ENCODE measurements around the gene PTPN23.
"Not testable (repeated sequence)": the region's sequence is repeated elsewhere in the genome, so short reads cannot be mapped to it uniquely, and the experiment has no call there.

PTPN23 gene

DNA sequence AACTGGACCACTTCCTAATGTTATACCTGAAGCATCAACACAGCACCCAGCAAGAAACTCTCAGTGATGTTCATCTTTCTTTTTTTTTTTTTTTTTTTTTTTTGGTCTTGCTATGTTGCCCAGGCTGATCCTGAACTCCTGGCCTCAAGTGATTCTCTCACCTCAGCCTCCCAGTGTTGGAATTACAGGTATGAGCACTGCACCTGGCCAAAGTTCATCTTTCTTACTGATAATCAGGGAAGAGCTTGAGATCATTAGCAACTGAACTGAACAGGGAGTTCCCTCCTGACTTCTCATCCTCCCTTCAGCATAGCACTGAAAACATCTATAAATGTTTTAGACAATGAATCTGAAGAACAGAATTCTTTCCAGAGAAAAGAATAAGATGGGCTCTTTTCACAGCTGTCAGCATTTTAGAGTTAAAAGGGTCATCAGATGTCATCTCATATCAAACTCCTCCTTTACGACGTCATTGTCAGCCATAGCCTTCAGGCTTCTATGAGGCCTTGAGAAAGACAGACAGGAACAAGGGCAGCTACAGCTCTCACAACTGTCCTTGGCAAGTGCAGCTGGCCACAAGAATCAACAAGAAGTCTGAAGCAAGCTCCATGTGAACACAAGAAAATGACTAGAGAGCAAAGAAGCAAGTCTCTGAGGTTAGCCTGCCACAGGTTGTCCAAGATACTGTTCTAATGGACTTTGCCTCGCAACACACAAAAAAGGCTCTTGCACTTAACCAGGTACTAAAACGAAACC is 61.2 kb downstream of the PTPN23 start:
- no peak for DNase-seq (ENCODE audit: low read depth)

DNA sequence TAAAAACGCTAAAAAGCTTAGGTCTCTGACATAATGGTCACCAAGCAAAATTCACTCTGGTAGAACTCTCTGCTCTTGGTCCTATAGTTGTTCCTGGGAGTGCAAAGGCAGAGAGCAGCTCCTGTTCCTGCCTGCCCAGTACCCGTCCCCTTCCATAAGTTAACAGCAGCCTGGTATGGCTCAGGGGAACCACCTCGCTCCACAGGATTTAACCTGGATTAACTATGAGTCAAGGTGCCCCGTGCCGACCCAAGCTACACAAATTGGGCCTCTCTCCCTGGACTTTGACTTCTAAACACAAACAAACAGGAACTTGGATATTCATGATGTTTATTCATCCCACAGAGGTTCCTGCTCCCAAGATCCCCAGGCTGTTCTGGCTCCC is 62.8 kb downstream of the PTPN23 start:
- DNase-seq (ENCODE audit: low read depth): no peak

- DNase-seq (ENCODE audit: low read depth): no peak
Observed at GRCh38 chr3:47444103-47444502, 63.3 kb downstream of the PTPN23 start.

DNA sequence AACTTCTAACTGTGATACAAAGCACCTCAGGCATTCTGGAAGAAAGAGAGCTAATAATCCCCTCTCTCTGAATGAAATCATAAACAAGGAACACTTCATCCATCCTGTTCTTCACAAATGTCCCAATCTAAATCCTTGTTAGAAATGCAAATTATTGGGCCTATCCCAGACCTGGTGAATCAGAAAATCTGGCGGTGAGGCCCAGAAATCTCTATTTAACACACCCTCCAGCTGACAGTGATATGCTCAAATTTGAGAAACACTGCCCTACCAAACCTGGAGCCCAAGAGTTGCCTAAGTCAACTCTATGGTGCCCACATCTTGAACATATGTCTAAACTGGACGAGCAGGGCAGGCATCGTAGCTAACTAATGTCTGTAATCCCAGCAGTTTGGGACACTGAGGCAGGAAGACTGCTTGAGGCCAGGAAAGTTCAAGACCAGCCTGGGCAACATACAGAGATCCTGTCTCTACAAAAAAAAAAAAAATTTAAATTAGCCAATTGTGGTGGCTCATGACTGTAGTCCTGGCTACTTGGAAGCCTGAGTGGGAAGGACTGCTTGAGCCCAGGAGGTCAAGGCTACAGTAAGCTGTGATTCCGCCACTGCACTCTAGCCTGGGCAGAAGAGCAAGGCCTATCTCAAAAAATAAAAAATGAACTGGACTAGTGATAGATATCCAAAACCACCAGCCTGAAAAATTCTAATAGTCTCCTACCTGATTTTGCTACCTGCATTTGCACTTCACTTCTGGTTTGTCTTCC is 71.8 kb downstream of the PTPN23 start:
- DNase-seq (ENCODE audit: low read depth): no peak

- no peak for DNase-seq (ENCODE audit: low read depth)
Observed at GRCh38 chr3:47455806-47456452, 75.1 kb downstream of the PTPN23 start.

GRCh38 chr3:47456984-47457383 is 76.2 kb downstream of the PTPN23 start:
- no peak for DNase-seq (ENCODE audit: low read depth)

DNA sequence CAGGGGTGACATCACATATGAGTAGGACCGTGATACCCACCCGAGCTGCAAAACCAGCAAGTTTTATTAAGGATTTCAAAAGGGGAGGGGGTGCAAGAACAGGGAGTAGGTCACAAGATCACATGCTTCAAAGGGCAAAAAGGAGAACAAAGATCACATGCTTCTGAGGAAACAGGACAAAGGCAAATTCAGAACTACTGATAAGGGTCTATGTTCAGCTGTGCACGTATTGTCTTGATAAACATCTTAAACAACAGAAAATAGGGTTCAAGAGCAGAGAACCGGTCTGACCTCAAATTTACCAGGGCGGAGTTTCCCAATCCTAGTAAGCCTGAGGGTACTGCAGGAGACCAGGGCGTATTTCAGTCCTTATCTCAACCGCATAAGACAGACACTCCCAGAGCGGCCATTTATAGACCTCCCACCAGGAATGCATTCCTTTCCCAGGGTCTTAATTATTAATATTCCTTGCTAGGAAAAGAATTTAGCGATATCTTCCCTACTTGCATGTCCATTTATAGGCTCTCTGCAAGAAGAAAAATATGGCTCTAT is 78.8 kb downstream of the PTPN23 start:
- DNase-seq (ENCODE audit: low read depth): not testable (repeated sequence)
